Skin epidermis (tissue), 12 donors: ENCODE measurements around the gene STMN1.
A peak's percentile ranks its signal among the peaks of the same experiment; 100 is the strongest.

Experiments
- H3K27ac ChIP-seq, 21 experiments: fragments of 200-600 bp; sonication (generic) in 11 of 21; one replicate each; pipeline ENCODE4 v1.5.0; 2020; ENCODE audit warnings: mild to moderate bottlenecking in 3 of 21, inconsistent platforms in 2 of 21, moderate library complexity in 2 of 21
- H3K4me3 ChIP-seq, 7 experiments: fragments of 200-600 bp; sonication (generic) in 2 of 7; one replicate each; pipeline ENCODE4 v1.5.0; 2020; ENCODE audit warnings: inconsistent platforms in 2 of 7, mild to moderate bottlenecking in 2 of 7, moderate library complexity in 1 of 7

Gene STMN1

GRCh38 chr1:25874635-25875153 is 31.5 kb downstream of the STMN1 start:
- Histone ChIP-seq H3K27ac (peak overlapping the region in 20 of 21 experiments; percentile 77 to 95 (median 89)), H3K4me3 (peak overlapping the region; percentile 47 to 69 (median 64))

GRCh38 chr1:25874209-25874608 is 32.0 kb downstream of the STMN1 start:
- peak overlapping the region in 18 of 21 experiments; percentile 82 to 95 (median 90) for H3K27ac ChIP-seq
- H3K4me3 ChIP-seq = peak overlapping the region in 6 of 7 experiments; percentile 47 to 69 (median 66)

GRCh38 chr1:25873120-25873519 is 33.1 kb downstream of the STMN1 start:
- Histone ChIP-seq H3K4me3 (no peak overlapping the region), H3K27ac (peak overlapping the region in 2 of 21 experiments; percentile 42 to 69)

- Histone ChIP-seq H3K27ac (peak overlapping the region in 3 of 21 experiments; percentile 23 to 69 (median 27)), H3K4me3 (no peak overlapping the region)
Observed at GRCh38 chr1:25872713-25873112, 33.5 kb downstream of the STMN1 start.

GRCh38 chr1:25871704-25872494 is 34.3 kb downstream of the STMN1 start:
- no peak overlapping the region for H3K4me3 ChIP-seq
- peak overlapping the region in 14 of 21 experiments; percentile 18 to 69 (median 46) for H3K27ac ChIP-seq

- H3K27ac ChIP-seq = peak overlapping the region in 10 of 21 experiments; percentile 18 to 69 (median 46)
Observed at GRCh38 chr1:25871086-25871703, 35.0 kb downstream of the STMN1 start.

GRCh38 chr1:25870614-25871013 is 35.6 kb downstream of the STMN1 start:
- Histone ChIP-seq H3K27ac (peak overlapping the region in 1 of 21 experiments; percentile 69), H3K4me3 (no peak overlapping the region)

More at GRCh38 chr1:25871086-25871703, 35.0 kb downstream of the STMN1 start:
- no peak overlapping the region for H3K4me3 ChIP-seq

GRCh38 chr1:25869909-25870606 is 36.2 kb downstream of the STMN1 start:
- H3K4me3 ChIP-seq = no peak overlapping the region
- peak overlapping the region in 1 of 21 experiments; percentile 69 for H3K27ac ChIP-seq

GRCh38 chr1:25867210-25867991 is 38.8 kb downstream of the STMN1 start:
- H3K27ac ChIP-seq = peak overlapping the region in 3 of 21 experiments; percentile 17 to 52 (median 41)
- no peak overlapping the region for H3K4me3 ChIP-seq

GRCh38 chr1:25866288-25866687 is 39.9 kb downstream of the STMN1 start:
- no peak overlapping the region for H3K4me3 ChIP-seq
- no peak overlapping the region for H3K27ac ChIP-seq

- no peak overlapping the region for H3K27ac ChIP-seq
- no peak overlapping the region for H3K4me3 ChIP-seq
Observed at GRCh38 chr1:25864434-25864833, 41.8 kb downstream of the STMN1 start.

- Histone ChIP-seq H3K4me3 (no peak overlapping the region), H3K27ac (peak overlapping the region in 2 of 21 experiments; percentile 3 to 39)
Observed at GRCh38 chr1:25863486-25864262, 42.5 kb downstream of the STMN1 start.

- H3K27ac ChIP-seq = peak overlapping the region in 1 of 21 experiments; percentile 39
- no peak overlapping the region for H3K4me3 ChIP-seq
Observed at GRCh38 chr1:25862785-25863485, 43.3 kb downstream of the STMN1 start.

GRCh38 chr1:25861316-25862286 is 44.6 kb downstream of the STMN1 start:
- H3K27ac ChIP-seq = peak overlapping the region in 3 of 21 experiments; percentile 3 to 47 (median 16)
- H3K4me3 ChIP-seq = no peak overlapping the region

GRCh38 chr1:25858906-25859789 is 47.1 kb downstream of the STMN1 start, which contains the start of gene AUNIP:
Gene AUNIP (minus strand): TSS chr1:25859457. CDS start chr1:25859357, 100 bp downstream.
- peak within 1 kb of the TSS; percentile 35 to 60 (median 46) for H3K4me3 ChIP-seq
- H3K27ac ChIP-seq = peak within 1 kb of the TSS in 20 of 21 experiments; percentile 24 to 83 (median 70)
